Mammary epithelial cell (primary cell): Measurements from ENCODE around the gene ZNF530.

Experiments
- CTCF ChIP-seq, 2 donors: IDR thresholded peaks in 1 of 2; conservative IDR thresholded peaks in 1 of 2; 2 replicates each; pipeline ENCODE4 v1.5.1; 2011 to 2012; ENCODE audit warnings: inconsistent platforms in 2 of 2, low read length in 2 of 2, mild to moderate bottlenecking in 2 of 2, control low read depth in 1 of 2, low read depth in 1 of 2; ENCODE audit not compliant: insufficient read depth in 1 of 2; ENCODE audit errors: extremely low read depth in 1 of 2
- EZH2 ChIP-seq: IDR thresholded peaks from 2 replicates; pipeline ENCODE4 v1.6.1; 2012; ENCODE audit warnings: low read length, inconsistent platforms, borderline replicate concordance

- no peak for TF ChIP-seq CTCF (conservative IDR thresholded peaks at IDR 0.05 in 1 of 2, IDR thresholded peaks at IDR 0.05 in 1 of 2; ENCODE audit: extremely low read depth in 1 of 2, insufficient read depth in 1 of 2, low read depth in 1 of 2, low read length in 2 of 2)
- no peak for TF ChIP-seq EZH2
Measured at GRCh38 chr19:57648331-57649003, 48.8 kb downstream of the ZNF530 start.
